HCT116 (cell line): Measurements from ENCODE around the gene SIGLECL1. TPM values are rescaled to one million over a fixed set of nuclear protein-coding genes. Genes with fewer than 3 reads are reported as not detected.

Experiments
- ATAC-seq: fragments of 200-7000 bp; cut with Tn5 transposase; 2 replicates; pipeline ENCODE4 v1.9.1; 2020; ENCODE audit warnings: mild to moderate bottlenecking, moderate library complexity
- BruUV-seq: library from RNA; stranded (reverse); fragments of 400-500 nt; replicated peaks from 2 replicates; lab custom pipeline; 2021; lab: Mats Ljungman, UMichigan
- CTCF ChIA-PET: fragments of 300-600 bp; sonication (Branson Sonifier 250); formaldehyde crosslinking; loops from one replicate; lab custom pipeline; 2021; ENCODE audit warnings: antibody characterized with exemption; lab: Charles Lee
- POLR2A ChIA-PET: fragments of 300-600, 350-600 bp; sonication (Branson Sonifier 250); formaldehyde crosslinking; loops from one replicate; lab custom pipeline; 2021; ENCODE audit warnings: antibody characterized with exemption; lab: Charles Lee
- RAD21 ChIA-PET, 2 experiments: fragments of 300-600 bp; sonication (Branson Sonifier 250); formaldehyde crosslinking; loops; one replicate each; lab custom pipeline; 2023; ENCODE audit warnings: low total read pairs in 2 of 2; ENCODE audit not compliant: uncharacterized antibody in 2 of 2, unreplicated experiment in 2 of 2, low non-redundant PET in 1 of 2; lab: Charles Lee
- DNase-seq: peaks from one replicate; pipeline ENCODE4 v3.0.0-alpha.2; 2010; ENCODE audit warnings: low read depth, low spot score
- H2AFZ ChIP-seq: fragments of 200-600 bp; shearing (Covaris generic), sonication (generic); 2 replicates; pipeline ENCODE4 v1.6.1; 2017; ENCODE audit warnings: low read depth, mixed run types, mixed read lengths, antibody characterized with exemption, low read length; ENCODE audit not compliant: poor library complexity, severe bottlenecking
- H3K27ac ChIP-seq: 2 replicates; pipeline ENCODE4 v1.5.1; 2012; ENCODE audit warnings: low read depth, low read length
- H3K27me3 ChIP-seq: fragments of 200-600 bp; sonication (generic); 2 replicates; pipeline ENCODE4 v1.6.1; 2016; ENCODE audit warnings: mixed run types, low read length, mixed read lengths; ENCODE audit not compliant: insufficient read depth
- H3K36me3 ChIP-seq, 2 experiments: fragments of 200-500 bp in 1 of 2; fragments of 200-600 bp in 1 of 2; sonication (Bioruptor generic) in 1 of 2; sonication (generic) in 1 of 2; 2 replicates each; pipeline versions ENCODE4 v1.5.1 to v1.6.1; 2014 to 2016; ENCODE audit warnings: low read length in 2 of 2, inconsistent platforms in 1 of 2, mixed read lengths in 1 of 2, mixed run types in 1 of 2; ENCODE audit not compliant: insufficient read depth in 2 of 2, control insufficient read depth in 1 of 2
- H3K4me1 ChIP-seq, 2 experiments: fragments of 200-600 bp in 1 of 2; sonication (generic) in 1 of 2; 2 replicates each; pipeline versions ENCODE4 v1.5.1 to v1.6.1; 2012 to 2017; ENCODE audit warnings: low read length in 2 of 2, inconsistent platforms in 1 of 2, mild to moderate bottlenecking in 1 of 2, mixed read lengths in 1 of 2, mixed run types in 1 of 2, moderate library complexity in 1 of 2; ENCODE audit not compliant: insufficient read depth in 2 of 2, control insufficient read depth in 1 of 2
- H3K4me2 ChIP-seq: fragments of 200-600 bp; sonication (generic); 2 replicates; pipeline ENCODE4 v1.6.1; 2017; ENCODE audit warnings: mixed run types, low read length, mixed read lengths
- H3K4me3 ChIP-seq, 2 experiments: fragments of 200-600 bp in 1 of 2; sonication (generic) in 1 of 2; replicated peaks in 1 of 2; 2 replicates each; pipeline ENCODE4 v1.5.1; 2011 to 2016; ENCODE audit warnings: low read length in 2 of 2, control low read depth in 1 of 2, low read depth in 1 of 2, mild to moderate bottlenecking in 1 of 2, mixed read lengths in 1 of 2, mixed run types in 1 of 2
- H3K79me2 ChIP-seq: fragments of 200-600 bp; sonication (generic); 2 replicates; pipeline ENCODE4 v1.6.1; 2017; ENCODE audit warnings: mild to moderate bottlenecking, mixed run types, low read length, moderate library complexity, mixed read lengths; ENCODE audit not compliant: insufficient read depth
- H3K9ac ChIP-seq: fragments of 200-600 bp; sonication (generic); 2 replicates; pipeline ENCODE4 v1.6.1; 2016; ENCODE audit warnings: low read length, mixed read lengths
- H3K9me2 ChIP-seq: fragments of 200-600 bp; sonication (generic), shearing (Covaris generic); 2 replicates; pipeline ENCODE4 v1.6.1; 2017; ENCODE audit warnings: mixed run types, mild to moderate bottlenecking, moderate library complexity; ENCODE audit not compliant: insufficient read depth
- H3K9me3 ChIP-seq, 2 experiments: fragments of 200-500 bp in 1 of 2; fragments of 200-600 bp in 1 of 2; sonication (Bioruptor generic) in 1 of 2; sonication (generic) in 1 of 2; 2 replicates each; pipeline ENCODE4 v1.6.1; 2014 to 2017; ENCODE audit warnings: low read length in 2 of 2, mixed read lengths in 2 of 2, inconsistent platforms in 1 of 2, low read depth in 1 of 2, mild to moderate bottlenecking in 1 of 2, mixed run types in 1 of 2, moderate library complexity in 1 of 2; ENCODE audit not compliant: control insufficient read depth in 1 of 2, insufficient read depth in 1 of 2
- H4K20me1 ChIP-seq: fragments of 200-600 bp; sonication (generic), shearing (Covaris generic); 2 replicates; pipeline ENCODE4 v1.6.1; 2017; ENCODE audit warnings: mixed run types, mild to moderate bottlenecking, moderate library complexity; ENCODE audit not compliant: insufficient read depth
- CEBPB ChIP-seq: IDR thresholded peaks from 2 replicates; pipeline ENCODE4 v1.6.1; 2012; ENCODE audit warnings: low read depth
- EGR1 ChIP-seq: IDR thresholded peaks from 2 replicates; pipeline ENCODE4 v1.6.1; 2012; ENCODE audit warnings: low read depth
- ELF1 ChIP-seq: IDR thresholded peaks from 2 replicates; pipeline ENCODE4 v1.6.1; 2012; ENCODE audit warnings: low read depth, borderline replicate concordance
- EZH2 ChIP-seq: fragments of 200-600 bp; sonication (generic); IDR thresholded peaks from 2 replicates; pipeline ENCODE4 v1.6.1; 2017; ENCODE audit warnings: antibody characterized with exemption, mixed run types
- EZH2phosphoT487 ChIP-seq: fragments of 200-600 bp; IDR thresholded peaks from 2 replicates; pipeline ENCODE4 v1.6.1; 2018; ENCODE audit warnings: antibody characterized with exemption, borderline replicate concordance
- MAX ChIP-seq: IDR thresholded peaks from 2 replicates; pipeline ENCODE4 v1.6.1; 2012
- POLR2AphosphoS5 ChIP-seq: IDR thresholded peaks from 2 replicates; pipeline ENCODE4 v1.6.1; 2011; ENCODE audit warnings: mild to moderate bottlenecking, low read depth, low read length, moderate library complexity
- RAD21 ChIP-seq: IDR thresholded peaks from 2 replicates; pipeline ENCODE4 v1.6.1; 2012; ENCODE audit warnings: low read depth, mild to moderate bottlenecking
- SP1 ChIP-seq: IDR thresholded peaks from 2 replicates; pipeline ENCODE4 v1.6.1; 2012; ENCODE audit warnings: low read depth
- SRF ChIP-seq: IDR thresholded peaks from 2 replicates; pipeline ENCODE4 v1.6.1; 2012; ENCODE audit warnings: low read depth
- YY1 ChIP-seq: IDR thresholded peaks from 2 replicates; pipeline ENCODE4 v1.6.1; 2011; ENCODE audit warnings: low read length, low read depth, moderate library complexity, mild to moderate bottlenecking; ENCODE audit not compliant: insufficient replicate concordance; ENCODE audit errors: extremely low read depth
- ZNF274 ChIP-seq: fragments of 200-500 bp; sonication (Bioruptor generic); IDR thresholded peaks from 2 replicates; pipeline ENCODE4 v1.6.1; 2014; ENCODE audit warnings: mild to moderate bottlenecking, low read depth, low read length, inconsistent platforms
- intact Hi-C: fragments of 100-400 bp; cut with micrococcal nuclease; formaldehyde crosslinking; loops from 2 replicates; pipeline ENCODE4 v1.10.0; 2022
- total RNA-seq: library from RNA; stranded (reverse); gene quantifications from one replicate; pipeline ENCODE4 v1.2.1, GENCODE V29; 2021; ENCODE audit not compliant: unreplicated experiment
- TF ChIP-seq, protein P1 (sequence below): IDR thresholded peaks from 2 replicates; pipeline ENCODE4 v1.6.1; 2012; ENCODE audit warnings: low read depth
- TF ChIP-seq, protein P2 (sequence below), 3 experiments: fragments of 200-600 bp in 1 of 3; sonication (generic) in 1 of 3; IDR thresholded peaks in 2 of 3; conservative IDR thresholded peaks in 1 of 3; 2 replicates each; pipeline ENCODE4 v1.5.1; 2012 to 2017; ENCODE audit warnings: low read depth in 2 of 3, low read length in 2 of 3, antibody characterized with exemption in 1 of 3, borderline replicate concordance in 1 of 3, control low read depth in 1 of 3, mild to moderate bottlenecking in 1 of 3, mixed read lengths in 1 of 3, mixed run types in 1 of 3, moderate library complexity in 1 of 3; ENCODE audit not compliant: insufficient read depth in 1 of 3

Gene SIGLECL1
- total RNA-seq, 1 experiment from 2014 or later: not detected

- POLR2A ChIA-PET: no interaction called here
- Histone ChIP-seq H3K79me2 (no peaks in the 10 kb centered on the region), H3K9me2 (no peaks in the 10 kb centered on the region), H2AFZ (no peak overlapping the region), H3K9ac (no peak overlapping the region), H3K4me3 (no peak overlapping the region), H3K4me1 (no peaks in the 10 kb centered on the region), H3K36me3 (no peaks in the 10 kb centered on the region), H3K9me3 (no peaks in the 10 kb centered on the region), H4K20me1 (no peaks in the 10 kb centered on the region), H3K4me2 (no peak overlapping the region), H3K27ac (no peak overlapping the region), H3K27me3 (no peaks in the 10 kb centered on the region)
- BruUV-seq: no TSS peak
- RAD21 ChIA-PET: no interaction called here
- TF ChIP-seq RAD21: no peak
- TF ChIP-seq YY1: no peak
- TF ChIP-seq CEBPB: no peak
- no peak for TF ChIP-seq EZH2
- no peak for TF ChIP-seq EGR1
- TF ChIP-seq SRF: no peak
- TF ChIP-seq, protein P1, sequence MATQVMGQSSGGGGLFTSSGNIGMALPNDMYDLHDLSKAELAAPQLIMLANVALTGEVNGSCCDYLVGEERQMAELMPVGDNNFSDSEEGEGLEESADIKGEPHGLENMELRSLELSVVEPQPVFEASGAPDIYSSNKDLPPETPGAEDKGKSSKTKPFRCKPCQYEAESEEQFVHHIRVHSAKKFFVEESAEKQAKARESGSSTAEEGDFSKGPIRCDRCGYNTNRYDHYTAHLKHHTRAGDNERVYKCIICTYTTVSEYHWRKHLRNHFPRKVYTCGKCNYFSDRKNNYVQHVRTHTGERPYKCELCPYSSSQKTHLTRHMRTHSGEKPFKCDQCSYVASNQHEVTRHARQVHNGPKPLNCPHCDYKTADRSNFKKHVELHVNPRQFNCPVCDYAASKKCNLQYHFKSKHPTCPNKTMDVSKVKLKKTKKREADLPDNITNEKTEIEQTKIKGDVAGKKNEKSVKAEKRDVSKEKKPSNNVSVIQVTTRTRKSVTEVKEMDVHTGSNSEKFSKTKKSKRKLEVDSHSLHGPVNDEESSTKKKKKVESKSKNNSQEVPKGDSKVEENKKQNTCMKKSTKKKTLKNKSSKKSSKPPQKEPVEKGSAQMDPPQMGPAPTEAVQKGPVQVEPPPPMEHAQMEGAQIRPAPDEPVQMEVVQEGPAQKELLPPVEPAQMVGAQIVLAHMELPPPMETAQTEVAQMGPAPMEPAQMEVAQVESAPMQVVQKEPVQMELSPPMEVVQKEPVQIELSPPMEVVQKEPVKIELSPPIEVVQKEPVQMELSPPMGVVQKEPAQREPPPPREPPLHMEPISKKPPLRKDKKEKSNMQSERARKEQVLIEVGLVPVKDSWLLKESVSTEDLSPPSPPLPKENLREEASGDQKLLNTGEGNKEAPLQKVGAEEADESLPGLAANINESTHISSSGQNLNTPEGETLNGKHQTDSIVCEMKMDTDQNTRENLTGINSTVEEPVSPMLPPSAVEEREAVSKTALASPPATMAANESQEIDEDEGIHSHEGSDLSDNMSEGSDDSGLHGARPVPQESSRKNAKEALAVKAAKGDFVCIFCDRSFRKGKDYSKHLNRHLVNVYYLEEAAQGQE: no peak
- TF ChIP-seq POLR2AphosphoS5: no peak
- TF ChIP-seq, protein P2, sequence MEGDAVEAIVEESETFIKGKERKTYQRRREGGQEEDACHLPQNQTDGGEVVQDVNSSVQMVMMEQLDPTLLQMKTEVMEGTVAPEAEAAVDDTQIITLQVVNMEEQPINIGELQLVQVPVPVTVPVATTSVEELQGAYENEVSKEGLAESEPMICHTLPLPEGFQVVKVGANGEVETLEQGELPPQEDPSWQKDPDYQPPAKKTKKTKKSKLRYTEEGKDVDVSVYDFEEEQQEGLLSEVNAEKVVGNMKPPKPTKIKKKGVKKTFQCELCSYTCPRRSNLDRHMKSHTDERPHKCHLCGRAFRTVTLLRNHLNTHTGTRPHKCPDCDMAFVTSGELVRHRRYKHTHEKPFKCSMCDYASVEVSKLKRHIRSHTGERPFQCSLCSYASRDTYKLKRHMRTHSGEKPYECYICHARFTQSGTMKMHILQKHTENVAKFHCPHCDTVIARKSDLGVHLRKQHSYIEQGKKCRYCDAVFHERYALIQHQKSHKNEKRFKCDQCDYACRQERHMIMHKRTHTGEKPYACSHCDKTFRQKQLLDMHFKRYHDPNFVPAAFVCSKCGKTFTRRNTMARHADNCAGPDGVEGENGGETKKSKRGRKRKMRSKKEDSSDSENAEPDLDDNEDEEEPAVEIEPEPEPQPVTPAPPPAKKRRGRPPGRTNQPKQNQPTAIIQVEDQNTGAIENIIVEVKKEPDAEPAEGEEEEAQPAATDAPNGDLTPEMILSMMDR (IDR thresholded peaks at IDR 0.05 in 2 of 3, conservative IDR thresholded peaks at IDR 0.05 in 1 of 3; ENCODE audit: borderline replicate concordance in 1 of 3, insufficient read depth in 1 of 3, low read depth in 2 of 3, low read length in 2 of 3): no peak
- no peak for TF ChIP-seq MAX
- no peak for TF ChIP-seq ELF1
- TF ChIP-seq SP1: no peak
- TF ChIP-seq EZH2phosphoT487: no peak
- no peak for TF ChIP-seq ZNF274
- DNase-seq: no peak
- intact Hi-C loops: no loop called here
- CTCF ChIA-PET: interaction anchor here (1.3 kb wide), 1 partner anchor 361 kb away, joined by 4 read pairs; no protein-coding TSS in a partner anchor
- ATAC-seq: no peak
These were observed 44.7 kb downstream of the SIGLECL1 start for GRCh38 chr19:51295382-51296126.
